Ascending aorta (tissue), 2 donors: Measurements from ENCODE around the gene CHST1. TPM values are rescaled to one million over a fixed set of nuclear protein-coding genes. Genes with fewer than 3 reads are reported as not detected.

Source experiments
- DNase-seq, 2 donors: peaks; one replicate each; pipeline ENCODE4 v3.0.0-alpha.2; 2019; ENCODE audit warnings: low spot score in 2 of 2
- H3K27ac ChIP-seq, 2 donors: fragments of 200-600 bp; sonication (generic); one replicate each; pipeline ENCODE4 v1.5.1; 2016 to 2017; ENCODE audit warnings: mild to moderate bottlenecking in 1 of 2
- H3K27me3 ChIP-seq: fragments of 200-600 bp; sonication (generic); one replicate; pipeline ENCODE4 v1.5.1; 2017
- H3K36me3 ChIP-seq, 2 donors: fragments of 200-600 bp; sonication (generic); one replicate each; pipeline ENCODE4 v1.5.1; 2016
- H3K4me1 ChIP-seq, 2 donors: fragments of 200-600 bp; sonication (generic); one replicate each; pipeline ENCODE4 v1.5.1; 2016 to 2017; ENCODE audit warnings: mild to moderate bottlenecking in 1 of 2
- H3K4me3 ChIP-seq, 2 donors: fragments of 200-600 bp; sonication (generic); one replicate each; pipeline ENCODE4 v1.5.1; 2016 to 2017; ENCODE audit warnings: mild to moderate bottlenecking in 1 of 2
- H3K9me3 ChIP-seq, 2 donors: fragments of 200-600 bp; sonication (generic); one replicate each; pipeline ENCODE4 v1.5.1; 2016
- CTCF ChIP-seq, 3 experiments: fragments of 200-600 bp in 2 of 3; fragments of 450-650 bp in 1 of 3; sonication (generic) in 2 of 3; IDR thresholded peaks; one replicate each; pipeline ENCODE4 v1.5.1; 2016 to 2019; ENCODE audit warnings: antibody characterized with exemption in 3 of 3, mild to moderate bottlenecking in 1 of 3, moderate library complexity in 1 of 3
- intact Hi-C: fragments of 100-400 bp; cut with DNase I; formaldehyde crosslinking; loops from one replicate; pipeline ENCODE4 v1.15.1; 2023
- total RNA-seq: library from RNA; depleted of rRNA; stranded (reverse); fragments of >200 nt; gene quantifications from one replicate; pipeline ENCODE4 v1.1.0, GENCODE V29; 2016

The CHST1 gene
- total RNA-seq, 1 donor from 2014 or later = 40.2 TPM

GRCh38 chr11:45678976-45679375, 13.6 kb upstream of the CHST1 start:
- intact Hi-C loops = no loop called here
- Histone ChIP-seq H3K27me3 (no peaks in the 10 kb centered on the region), H3K36me3 (no peaks in the 10 kb centered on the region), H3K4me3 (no peak overlapping the region), H3K4me1 (no peaks in the 10 kb centered on the region), H3K9me3 (no peaks in the 10 kb centered on the region), H3K27ac (no peak overlapping the region)
- DNase-seq = no peak
- no peak for TF ChIP-seq CTCF (IDR thresholded peaks at IDR 0.05)

GRCh38 chr11:45677770-45678512, 12.5 kb upstream of the CHST1 start:
- TF ChIP-seq CTCF (IDR thresholded peaks at IDR 0.05) = no peak
- Histone ChIP-seq H3K4me1 (no peaks in the 10 kb centered on the region), H3K27me3 (no peaks in the 10 kb centered on the region), H3K27ac (no peak overlapping the region), H3K36me3 (no peaks in the 10 kb centered on the region), H3K9me3 (no peaks in the 10 kb centered on the region), H3K4me3 (no peak overlapping the region)
- intact Hi-C loops = no loop called here
- no peak for DNase-seq

GRCh38 chr11:45676522-45677095, 11.2 kb upstream of the CHST1 start:
- no peak for TF ChIP-seq CTCF (IDR thresholded peaks at IDR 0.05)
- Histone ChIP-seq H3K4me1 (no peaks in the 10 kb centered on the region), H3K9me3 (no peaks in the 10 kb centered on the region), H3K27ac (no peak overlapping the region), H3K4me3 (no peak overlapping the region), H3K27me3 (no peaks in the 10 kb centered on the region), H3K36me3 (no peaks in the 10 kb centered on the region)
- DNase-seq = no peak
- intact Hi-C loops = no loop called here

GRCh38 chr11:45675646-45676045, 10.2 kb upstream of the CHST1 start:
- no peak overlapping the region for H3K4me3 ChIP-seq
- H3K27ac ChIP-seq = no peak overlapping the region
- no peaks in the 10 kb centered on the region for H3K36me3 ChIP-seq
- DNase-seq = no peak
- H3K9me3 ChIP-seq = no peaks in the 10 kb centered on the region
- TF ChIP-seq CTCF (IDR thresholded peaks at IDR 0.05) = no peak
- H3K27me3 ChIP-seq = no peaks in the 10 kb centered on the region
- no peaks in the 10 kb centered on the region for H3K4me1 ChIP-seq
- intact Hi-C loops = no loop called here

- no peak for TF ChIP-seq CTCF (IDR thresholded peaks at IDR 0.05)
- no peaks in the 10 kb centered on the region for H3K4me1 ChIP-seq
- no peaks in the 10 kb centered on the region for H3K9me3 ChIP-seq
- intact Hi-C loops = no loop called here
- H3K36me3 ChIP-seq = no peaks in the 10 kb centered on the region
- H3K27ac ChIP-seq = no peak overlapping the region
- no peak for DNase-seq
- H3K4me3 ChIP-seq = no peak overlapping the region
- no peaks in the 10 kb centered on the region for H3K27me3 ChIP-seq
Measured at GRCh38 chr11:45674481-45675190, 9.2 kb upstream of the CHST1 start.
